ENCODE results near the gene MDC1.
A peak's percentile ranks its signal among the peaks of the same experiment; 100 is the strongest.

The MDC1 gene

GRCh38 chr6:30707281-30707850, 9.7 kb downstream of the MDC1 start (continued):
- TF ChIP-seq ZNF692 (tag by site-specific recombination; IDR thresholded peaks at IDR 0.05): no peak
- no peak for TF ChIP-seq ZNF701 (tag by site-specific recombination; IDR thresholded peaks at IDR 0.05)
- peak; percentile 60 for TF ChIP-seq OSR2 (tag by site-specific recombination; IDR thresholded peaks at IDR 0.05)
- TF ChIP-seq ZNF629 (tag by site-specific recombination; IDR thresholded peaks at IDR 0.05): peak; percentile 52; the same call in 1 of the 2 replicates
- peak; percentile 46; the same call in 1 of the 2 replicates for TF ChIP-seq ZNF558 (tag by site-specific recombination; IDR thresholded peaks at IDR 0.05)
- no peak for TF ChIP-seq ZNF138 (tag by site-specific recombination; IDR thresholded peaks at IDR 0.05; ENCODE audit: borderline replicate concordance)
- no peak for TF ChIP-seq ZNF747 (tag by site-specific recombination; IDR thresholded peaks at IDR 0.05)
- TF ChIP-seq ZNF311 (tag by site-specific recombination; IDR thresholded peaks at IDR 0.05; ENCODE audit: borderline replicate concordance): no peak
- peak; percentile 95 for TF ChIP-seq ZNF660 (tag by site-specific recombination; IDR thresholded peaks at IDR 0.05)
- TF ChIP-seq BCL6B (tag by site-specific recombination; IDR thresholded peaks at IDR 0.05): peak; percentile 62; the same call in 1 of the 2 replicates
- TF ChIP-seq ZBTB17 (tag by site-specific recombination; IDR thresholded peaks at IDR 0.05): peak; percentile 84
- TF ChIP-seq ZSCAN23 (tag by site-specific recombination; IDR thresholded peaks at IDR 0.05): peak; percentile 18; the same call in 1 of the 2 replicates
- no peak for TF ChIP-seq ZBTB49 (tag by site-specific recombination; IDR thresholded peaks at IDR 0.05; ENCODE audit: low read depth)
- no peak for TF ChIP-seq ZNF174 (tag by site-specific recombination; IDR thresholded peaks at IDR 0.05)
- no peak for TF ChIP-seq ZNF560 (tag by site-specific recombination; IDR thresholded peaks at IDR 0.05; ENCODE audit: borderline replicate concordance)
- TF ChIP-seq MZF1 (tag by site-specific recombination; IDR thresholded peaks at IDR 0.05; ENCODE audit: borderline replicate concordance): peak; percentile 40
- no peak for TF ChIP-seq ZNF658 (tag by site-specific recombination; IDR thresholded peaks at IDR 0.05)
- TF ChIP-seq TRIM28 (IDR thresholded peaks at IDR 0.05; ENCODE audit: borderline replicate concordance, low read length): 0 out of 2 replicates have a peak, but pooled peaks have one; percentile 26
- TF ChIP-seq MYNN (tag by site-specific recombination; IDR thresholded peaks at IDR 0.05; ENCODE audit: borderline replicate concordance): no peak
- TF ChIP-seq ZBTB8A (tag by site-specific recombination; IDR thresholded peaks at IDR 0.05): 0 out of 2 replicates have a peak, but pooled peaks have one; percentile 18
- TF ChIP-seq ZNF791 (tag by site-specific recombination; IDR thresholded peaks at IDR 0.05): no peak
- peak; percentile 50; the same call in 1 of the 2 replicates for TF ChIP-seq ZSCAN30 (tag by site-specific recombination; IDR thresholded peaks at IDR 0.05)
- no peak for TF ChIP-seq ZNF76 (tag by site-specific recombination; IDR thresholded peaks at IDR 0.05; ENCODE audit: borderline replicate concordance, low read depth)
- TF ChIP-seq ZNF792 (tag by site-specific recombination; IDR thresholded peaks at IDR 0.05): no peak
- no peak for TF ChIP-seq ZNF580 (tag by site-specific recombination; IDR thresholded peaks at IDR 0.05)
- peak; percentile 68 for TF ChIP-seq ZXDB (tag by site-specific recombination; IDR thresholded peaks at IDR 0.05)
- no peak for TF ChIP-seq ZNF571 (tag by site-specific recombination; IDR thresholded peaks at IDR 0.05)
